Stimulated activated CD4-positive, alpha-beta T cell treated with anti-CD3 and anti-CD28 coated beads, Interleukin-1b, Interleukin-23, amount 100 ng/mL, for 4 hours (primary cell): Measurements from ENCODE around the gene FUT8.
"Not testable (repeated sequence)": the region's sequence is repeated elsewhere in the genome, so short reads cannot be mapped to it uniquely, and the experiment has no call there.

ENCODE experiments used
- DNase-seq, 2 donors: peaks; one replicate each; pipeline ENCODE4 v3.0.0-alpha.2; 2020; ENCODE audit warnings: low read depth in 2 of 2

FUT8 gene

GRCh38 chr14:65709576-65709975 lies 297.0 kb downstream of the FUT8 start:
- DNase-seq = no peak

GRCh38 chr14:65716813-65717212 lies 304.3 kb downstream of the FUT8 start:
- DNase-seq = not testable (repeated sequence)

GRCh38 chr14:65717384-65717915 lies 304.9 kb downstream of the FUT8 start:
- not testable (repeated sequence) for DNase-seq

GRCh38 chr14:65718629-65719028 lies 306.1 kb downstream of the FUT8 start:
- no peak for DNase-seq

- DNase-seq = no peak
These were observed 307.6 kb downstream of the FUT8 start for GRCh38 chr14:65720171-65720570.

- no peak for DNase-seq
These were observed 308.2 kb downstream of the FUT8 start for GRCh38 chr14:65720743-65721142.

GRCh38 chr14:65723348-65723747 lies 310.8 kb downstream of the FUT8 start:
- no peak for DNase-seq

- DNase-seq = no peak
These were observed 316.1 kb downstream of the FUT8 start for GRCh38 chr14:65728604-65729003.

- DNase-seq = no peak
These were observed 317.0 kb downstream of the FUT8 start for GRCh38 chr14:65729566-65729965.

- DNase-seq = no peak
These were observed 319.5 kb downstream of the FUT8 start for GRCh38 chr14:65731933-65732506.

- DNase-seq = no peak
These were observed 325.8 kb downstream of the FUT8 start for GRCh38 chr14:65738339-65738738.

- no peak for DNase-seq
These were observed 333.1 kb downstream of the FUT8 start for GRCh38 chr14:65745396-65746190.

- no peak for DNase-seq
These were observed 336.3 kb downstream of the FUT8 start for GRCh38 chr14:65748796-65749195.

- DNase-seq = no peak
These were observed 336.8 kb downstream of the FUT8 start for GRCh38 chr14:65749287-65749686.

- DNase-seq = no peak
These were observed 338.4 kb downstream of the FUT8 start for GRCh38 chr14:65750906-65751305.

GRCh38 chr14:65751510-65751909 lies 339.0 kb downstream of the FUT8 start:
- DNase-seq = no peak

GRCh38 chr14:65753061-65753460 lies 340.5 kb downstream of the FUT8 start:
- no peak for DNase-seq

- DNase-seq = no peak
These were observed 342.8 kb downstream of the FUT8 start for GRCh38 chr14:65755331-65755730.

- no peak for DNase-seq
These were observed 344.4 kb downstream of the FUT8 start for GRCh38 chr14:65756880-65757279.

- no peak for DNase-seq
These were observed 356.6 kb downstream of the FUT8 start for GRCh38 chr14:65769151-65769550.

- DNase-seq = no peak
These were observed 358.2 kb downstream of the FUT8 start for GRCh38 chr14:65770681-65771080.

- DNase-seq = no peak
These were observed 358.7 kb downstream of the FUT8 start for GRCh38 chr14:65771271-65771670.

- no peak for DNase-seq
These were observed 359.9 kb downstream of the FUT8 start for GRCh38 chr14:65772466-65772865.
